NOMO-1 treated with dmso at 0.1 percent for 144 hours (cell line): ENCODE measurements around the gene RALGDS.

Source experiments
- DNase-seq: peaks from one replicate; lab custom pipeline; 2025; ENCODE audit not compliant: unreplicated experiment; lab: John Stamatoyannopoulos, UW

Gene RALGDS

GRCh38 chr9:133120501-133121197, 391 bp downstream of the RALGDS start:
- no peak for DNase-seq

GRCh38 chr9:133119846-133120500, 1.1 kb downstream of the RALGDS start:
- DNase-seq, result no peak

GRCh38 chr9:133119103-133119845, 1.8 kb downstream of the RALGDS start:
- no peak for DNase-seq

GRCh38 chr9:133118568-133118967, 2.5 kb downstream of the RALGDS start:
- no peak for DNase-seq

- no peak for DNase-seq
Observed at GRCh38 chr9:133118179-133118520, 2.9 kb downstream of the RALGDS start.

- DNase-seq, result no peak
Observed at GRCh38 chr9:133117271-133118178, 3.5 kb downstream of the RALGDS start.

GRCh38 chr9:133116346-133117231, 4.5 kb downstream of the RALGDS start:
- no peak for DNase-seq

GRCh38 chr9:133115604-133116345, 5.3 kb downstream of the RALGDS start:
- DNase-seq, result no peak

- DNase-seq, result no peak
Observed at GRCh38 chr9:133114886-133115603, 6.0 kb downstream of the RALGDS start.

- no peak for DNase-seq
Observed at GRCh38 chr9:133113949-133114885, 6.8 kb downstream of the RALGDS start.

- no peak for DNase-seq
Observed at GRCh38 chr9:133113163-133113948, 7.7 kb downstream of the RALGDS start.

GRCh38 chr9:133112663-133113026, 8.4 kb downstream of the RALGDS start:
- peak; percentile 87 for DNase-seq

GRCh38 chr9:133111808-133112662, 9.0 kb downstream of the RALGDS start:
- DNase-seq, result no peak

- no peak for DNase-seq
Observed at GRCh38 chr9:133109931-133110650, 10.9 kb downstream of the RALGDS start.
